GM12891 (cell line): ENCODE measurements around the gene FOXS1.
A peak's percentile ranks its signal among the peaks of the same experiment; 100 is the strongest.
"Not testable (repeated sequence)": the region's sequence is repeated elsewhere in the genome, so short reads cannot be mapped to it uniquely, and the experiment has no call there.

ENCODE experiments used
- DNase-seq: peaks from one replicate; pipeline ENCODE4 v3.0.0; 2011; ENCODE audit warnings: low spot score; ENCODE audit not compliant: insufficient read length
- FAIRE-seq: peaks from 2 replicates; lab custom pipeline; 2011; peaks lifted over from hg19 to GRCh38; lab: Jason Lieb, UNC
- PAX5 ChIP-seq: IDR thresholded peaks from 2 replicates; pipeline ENCODE4 v1.6.1; 2011; ENCODE audit warnings: low read length, moderate library complexity, mild to moderate bottlenecking; ENCODE audit not compliant: insufficient read depth, severe bottlenecking
- POLR2A ChIP-seq: IDR thresholded peaks from 2 replicates; pipeline ENCODE4 v1.6.1; 2011; ENCODE audit warnings: low read depth, low read length, control low read depth
- POLR2AphosphoS5 ChIP-seq: IDR thresholded peaks from 2 replicates; pipeline ENCODE4 v1.6.1; 2011; ENCODE audit warnings: low read depth, low read length, control low read depth
- POU2F2 ChIP-seq: IDR thresholded peaks from 2 replicates; pipeline ENCODE4 v1.6.1; 2011; ENCODE audit warnings: low read depth, mild to moderate bottlenecking, control low read depth, low read length, moderate library complexity
- SPI1 ChIP-seq: IDR thresholded peaks from 2 replicates; pipeline ENCODE4 v1.6.1; 2011; ENCODE audit warnings: low read depth, low read length, control low read depth
- TAF1 ChIP-seq: IDR thresholded peaks from 2 replicates; pipeline ENCODE4 v1.6.1; 2011; ENCODE audit warnings: low read depth, low read length, control low read depth

Gene FOXS1

GRCh38 chr20:31833931-31834521 is 11.4 kb downstream of the FOXS1 start:
- TF ChIP-seq POU2F2, result no peak
- TF ChIP-seq SPI1, result no peak
- no peak for TF ChIP-seq PAX5
- TF ChIP-seq POLR2AphosphoS5, result no peak
- TF ChIP-seq TAF1, result no peak
- no peak for TF ChIP-seq POLR2A
- FAIRE-seq (no peak), DNase-seq (no peak)

DNA sequence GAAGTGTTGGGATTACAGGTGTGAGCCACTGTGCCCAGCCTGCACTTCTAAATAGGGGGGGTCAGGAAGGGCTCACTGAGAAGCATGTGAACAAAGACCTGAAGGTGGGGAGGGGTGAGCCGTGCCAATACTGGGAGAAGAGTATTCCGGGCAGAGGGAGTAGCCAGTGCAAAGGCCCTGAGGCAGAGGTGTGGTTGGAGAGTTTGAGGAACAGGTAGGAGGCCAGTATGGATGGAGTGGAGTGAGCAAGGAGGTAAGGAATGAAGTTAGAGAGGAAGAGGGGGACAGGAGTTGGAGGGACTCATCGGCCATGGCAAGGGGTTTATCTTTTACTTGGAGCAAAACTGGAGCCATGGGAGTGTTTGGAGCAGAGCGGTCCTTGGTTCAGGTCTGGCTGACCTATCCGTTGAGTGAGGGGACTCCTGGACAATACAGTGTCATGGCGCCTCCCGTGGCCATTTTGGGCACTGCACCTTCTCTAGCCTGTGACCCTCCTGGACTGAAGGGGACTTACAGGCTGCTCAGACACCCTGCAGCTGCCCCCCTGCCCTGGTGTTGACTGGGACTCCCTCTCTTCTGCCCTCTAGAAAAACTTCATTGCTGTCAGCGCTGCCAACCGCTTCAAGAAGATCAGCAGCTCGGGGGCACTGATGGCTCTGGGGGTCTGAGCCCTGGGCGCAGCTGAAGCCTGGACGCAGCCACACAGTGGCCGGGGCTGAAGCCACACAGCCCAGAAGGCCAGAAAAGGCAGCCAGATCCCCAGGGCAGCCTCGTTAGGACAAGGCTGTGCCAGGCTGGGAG is 12.1 kb downstream of the FOXS1 start:
- TF ChIP-seq POU2F2 (no peak), PAX5 (no peak)
- peak; percentile 79 for DNase-seq
- FAIRE-seq, result peak; percentile 54

DNA sequence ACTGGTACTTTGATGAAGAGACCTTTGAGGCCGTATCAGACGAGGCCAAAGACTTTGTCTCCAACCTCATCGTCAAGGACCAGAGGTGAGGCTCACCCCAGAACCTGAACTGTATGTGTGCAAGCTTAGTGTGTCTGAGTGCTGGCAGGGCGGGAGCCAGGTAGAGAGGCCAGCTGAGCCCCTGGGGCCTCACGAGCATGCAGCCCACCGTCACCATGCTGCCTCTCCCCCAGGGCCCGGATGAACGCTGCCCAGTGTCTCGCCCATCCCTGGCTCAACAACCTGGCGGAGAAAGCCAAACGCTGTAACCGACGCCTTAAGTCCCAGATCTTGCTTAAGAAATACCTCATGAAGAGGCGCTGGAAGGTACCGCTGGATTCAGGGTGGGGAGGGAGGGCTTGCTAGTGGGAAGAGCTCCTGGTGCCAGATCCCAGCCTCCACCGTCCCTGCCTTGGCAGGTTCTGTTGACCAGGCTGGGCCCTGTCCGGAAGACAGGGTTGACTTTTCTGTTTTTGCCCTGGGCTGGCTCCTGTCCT is 13.6 kb downstream of the FOXS1 start:
- TF ChIP-seq TAF1 (no peak), SPI1 (no peak), POLR2A (no peak), POLR2AphosphoS5 (no peak), PAX5 (no peak), POU2F2 (no peak)
- FAIRE-seq (no peak), DNase-seq (no peak)

DNA sequence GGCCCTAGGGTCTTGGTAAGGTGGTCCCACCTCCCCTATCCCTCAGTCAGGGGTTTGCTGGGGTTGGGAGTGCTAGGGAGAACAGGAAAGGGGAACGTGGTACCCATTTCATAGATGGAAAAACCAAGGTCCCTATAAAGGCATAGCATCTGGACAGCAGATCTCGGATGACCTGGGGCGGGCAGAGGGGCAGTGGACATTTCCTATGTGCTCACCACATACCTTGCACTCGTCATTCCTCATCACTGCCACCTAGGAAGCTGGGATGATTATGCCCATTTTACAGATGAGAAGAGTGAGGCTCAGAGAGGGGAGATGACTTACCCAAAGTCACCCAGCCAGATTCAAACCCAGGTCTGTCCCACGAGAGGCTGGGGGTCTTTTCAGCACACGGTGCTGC is 14.2 kb downstream of the FOXS1 start:
- no peak for TF ChIP-seq SPI1
- no peak for TF ChIP-seq TAF1
- no peak for TF ChIP-seq PAX5
- TF ChIP-seq POLR2A, result no peak
- no peak for TF ChIP-seq POU2F2
- no peak for TF ChIP-seq POLR2AphosphoS5
- no peak for DNase-seq
- FAIRE-seq, result no peak

- DNase-seq (no peak), FAIRE-seq (no peak)
- TF ChIP-seq POLR2AphosphoS5, result no peak
- no peak for TF ChIP-seq POLR2A
- TF ChIP-seq SPI1, result no peak
- TF ChIP-seq TAF1, result no peak
- TF ChIP-seq PAX5, result no peak
- TF ChIP-seq POU2F2, result no peak
These were observed 14.9 kb downstream of the FOXS1 start for GRCh38 chr20:31830406-31830981.

GRCh38 chr20:31829731-31830130 is 15.7 kb downstream of the FOXS1 start:
- no peak for FAIRE-seq
- DNase-seq, result no peak

GRCh38 chr20:31828016-31828415 is 17.4 kb downstream of the FOXS1 start:
- not testable (repeated sequence) for FAIRE-seq

More at GRCh38 chr20:31829731-31830130, 15.7 kb downstream of the FOXS1 start:
- no peak for TF ChIP-seq PAX5
- no peak for TF ChIP-seq POU2F2
- no peak for TF ChIP-seq POLR2A
- no peak for TF ChIP-seq POLR2AphosphoS5
- TF ChIP-seq TAF1, result no peak
- TF ChIP-seq SPI1, result no peak

GRCh38 chr20:31827059-31827458 is 18.3 kb downstream of the FOXS1 start:
- DNase-seq (no peak), FAIRE-seq (no peak)
- no peak for TF ChIP-seq PAX5
- no peak for TF ChIP-seq TAF1
- TF ChIP-seq POLR2A, result no peak
- TF ChIP-seq POU2F2, result no peak
- TF ChIP-seq POLR2AphosphoS5, result no peak
- TF ChIP-seq SPI1, result no peak

More at GRCh38 chr20:31828016-31828415, 17.4 kb downstream of the FOXS1 start:
- not testable (repeated sequence) for DNase-seq

DNA sequence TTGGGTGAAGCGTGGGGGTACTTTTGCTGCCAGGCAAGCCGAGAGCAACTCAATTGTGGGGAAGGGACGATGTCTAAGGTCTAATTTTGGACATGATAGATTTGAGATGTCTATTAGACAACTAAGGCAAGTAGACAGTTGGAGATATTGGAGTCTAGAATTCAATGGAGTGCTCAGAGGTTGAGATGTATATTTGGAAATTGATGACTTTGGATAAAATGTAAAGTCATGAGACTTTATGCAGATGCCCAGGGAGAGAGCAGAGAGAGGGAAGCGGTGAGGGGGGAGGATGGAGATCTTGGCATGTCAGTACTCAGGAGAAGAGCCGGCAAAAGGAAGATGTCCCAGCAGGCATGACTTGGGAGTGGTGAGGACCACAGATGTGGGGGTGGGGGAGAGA is 19.3 kb downstream of the FOXS1 start:
- FAIRE-seq (no peak), DNase-seq (no peak)
- TF ChIP-seq SPI1 (no peak), TAF1 (no peak), PAX5 (no peak), POLR2A (no peak), POLR2AphosphoS5 (no peak), POU2F2 (no peak)
